K562 (cell line): Measurements from ENCODE around the gene LRRC25. TPM values are rescaled to one million over a fixed set of nuclear protein-coding genes. Genes with fewer than 3 reads are reported as not detected.

Experiments used
- E2F1 ChIP-seq: sonication (generic); formaldehyde crosslinking; IDR thresholded peaks from 2 replicates; pipeline ENCODE4 v1.8.1; 2023; ENCODE audit warnings: mild to moderate bottlenecking, missing genetic modification reagents, moderate library complexity
- E2F5 ChIP-seq: sonication (generic); formaldehyde crosslinking; IDR thresholded peaks from 2 replicates; pipeline ENCODE4 v1.8.0; 2022; ENCODE audit warnings: mild to moderate bottlenecking, missing genetic modification reagents
- GABPB2 ChIP-seq: fragments of 250-450 bp; sonication (Bioruptor Pico); conservative IDR thresholded peaks from 2 replicates; pipeline ENCODE4 v1.5.1; 2021; ENCODE audit warnings: mild to moderate bottlenecking
- GATAD2A ChIP-seq: fragments of 450-650 bp; IDR thresholded peaks from 2 replicates; pipeline ENCODE4 v1.6.1; 2017
- KDM1A ChIP-seq, 2 experiments: fragments of 450-650 bp; IDR thresholded peaks; 2 replicates each; pipeline ENCODE4 v1.6.1; 2016; ENCODE audit warnings: mild to moderate bottlenecking in 2 of 2
- MLX ChIP-seq, 2 experiments: fragments of 450-650 bp in 1 of 2; sonication (generic) in 1 of 2; formaldehyde crosslinking; conservative IDR thresholded peaks; 2 replicates each; pipeline versions ENCODE4 v1.4.0 to v1.8.1; 2020 to 2022; ENCODE audit warnings: mild to moderate bottlenecking in 1 of 2, missing genetic modification reagents in 1 of 2
- POLR2AphosphoS2 ChIP-seq: IDR thresholded peaks from 2 replicates; pipeline ENCODE4 v1.6.1; 2012; ENCODE audit warnings: low read length, improper control_type of control experiment
- POLR2G ChIP-seq: fragments of 200-400 bp; formaldehyde crosslinking; IDR thresholded peaks from 2 replicates; pipeline ENCODE4 v1.6.1; 2017; ENCODE audit warnings: low read depth, mild to moderate bottlenecking, antibody characterized with exemption, low read length, moderate library complexity
- PYGO2 ChIP-seq: fragments of 450-650 bp; IDR thresholded peaks from 2 replicates; pipeline ENCODE4 v1.6.1; 2016; ENCODE audit warnings: mild to moderate bottlenecking, missing genetic modification characterization, moderate library complexity, missing compliant biosample characterization
- RNF2 ChIP-seq: sonication (generic); IDR thresholded peaks from 2 replicates; pipeline ENCODE4 v1.6.1; 2016
- STAT6 ChIP-seq: sonication (generic); formaldehyde crosslinking; IDR thresholded peaks from 2 replicates; pipeline ENCODE4 v1.8.1; 2023; ENCODE audit warnings: mild to moderate bottlenecking, missing genetic modification reagents
- TEAD2 ChIP-seq: fragments of 450-650 bp; IDR thresholded peaks from 2 replicates; pipeline ENCODE4 v1.6.1; 2016; ENCODE audit warnings: missing genetic modification characterization, control low read depth, missing compliant biosample characterization
- ZBTB2 ChIP-seq: fragments of 450-650 bp; IDR thresholded peaks from 2 replicates; pipeline ENCODE4 v1.6.1; 2016; ENCODE audit warnings: antibody characterized with exemption
- ZC3H11A ChIP-seq: IDR thresholded peaks from 2 replicates; pipeline ENCODE4 v1.6.1; 2012; ENCODE audit warnings: low read depth, low read length, improper control_type of control experiment
- ZNF436 ChIP-seq: fragments of 250-450, 450-650 bp; sonication (Bioruptor Pico); formaldehyde crosslinking; IDR thresholded peaks from 2 replicates; pipeline ENCODE4 v1.7.0; 2020; ENCODE audit warnings: mild to moderate bottlenecking
- ZNF449 ChIP-seq: fragments of 250-450 bp; sonication (Bioruptor Pico); IDR thresholded peaks from 2 replicates; pipeline ENCODE4 v1.8.0; 2022; ENCODE audit warnings: moderate library complexity, mild to moderate bottlenecking, inconsistent platforms
- ZNF511 ChIP-seq: sonication (generic); formaldehyde crosslinking; IDR thresholded peaks from 2 replicates; pipeline ENCODE4 v1.8.0; 2022; ENCODE audit warnings: mild to moderate bottlenecking, missing genetic modification reagents
- ZNF699 ChIP-seq: fragments of 250-450 bp; sonication (Bioruptor Pico); IDR thresholded peaks from 2 replicates; pipeline ENCODE4 v1.8.0; 2021; ENCODE audit warnings: mild to moderate bottlenecking, moderate library complexity; ENCODE audit not compliant: insufficient replicate concordance
- polyA plus RNA-seq, 8 experiments: library from polyadenylated mRNA; depleted of rRNA in 4 of 8; stranded (reverse) in 5 of 8; unstranded in 3 of 8; fragments of >200 nt; fragmentation: Nextera tagmentation in 2 of 8; fragmentation: Illumina TruSeq in 1 of 8; extraction: Ambion mirVana in 2 of 8; extraction: Trizol in 1 of 8; gene quantifications; 2 replicates each; pipeline versions ENCODE4 v1.2.1 to v1.2.3, GENCODE V29; 2011 to 2014; ENCODE audit warnings: inconsistent platforms in 1 of 8, missing spikeins in 1 of 8
- total RNA-seq, 7 experiments: library from RNA; depleted of rRNA in 6 of 7; stranded (reverse); fragments of >200 nt in 6 of 7; fragmentation: Illumina TruSeq in 2 of 7; extraction: Trizol in 2 of 7; gene quantifications; 2 replicates each; pipeline versions ENCODE4 v1.2.1 to v1.2.3, GENCODE V29; 2011 to 2021; ENCODE audit warnings: low replicate concordance in 1 of 7

LRRC25 gene
- total and polyA plus RNA-seq, 9 of the 15 experiments (the other 6 are each of a cell fraction or from before 2014, with no cell fraction given): 0.07 to 0.36 (median 0.10) TPM; not detected in 3

GRCh38 chr19:18429717-18430416, 32.4 kb upstream of the LRRC25 start (continued):
- no peak for TF ChIP-seq ZNF511
- TF ChIP-seq ZNF436 (CRISPR knock-in tag): no peak
- no peak for TF ChIP-seq GABPB2
- TF ChIP-seq POLR2G: peak; percentile 17; the same call in 1 of the 2 replicates
- no peak for TF ChIP-seq ZNF699 (CRISPR knock-in tag)
- no peak for TF ChIP-seq RNF2
- no peak for TF ChIP-seq TEAD2 (tag)
- TF ChIP-seq KDM1A (IDR thresholded peaks at IDR 0.05): peak; percentile 47 to 75
- TF ChIP-seq STAT6 (CRISPR knock-in tag): no peak
- no peak for TF ChIP-seq MLX (CRISPR knock-in tag; conservative IDR thresholded peaks at IDR 0.05)
- 0 out of 2 replicates have a peak, but pooled peaks have one; percentile 4 for TF ChIP-seq POLR2AphosphoS2
- TF ChIP-seq ZBTB2: no peak
- TF ChIP-seq ZC3H11A: no peak
- no peak for TF ChIP-seq E2F1
- no peak for TF ChIP-seq PYGO2 (tag)
- no peak for TF ChIP-seq ZNF449
- TF ChIP-seq GATAD2A: no peak
- no peak for TF ChIP-seq E2F5
